Esophagus squamous epithelium (tissue), 5 donors: ENCODE measurements around the gene HSPA4L. TPM values are rescaled to one million over a fixed set of nuclear protein-coding genes. Genes with fewer than 3 reads are reported as not detected.

Experiments used
- DNase-seq: peaks from one replicate; lab custom pipeline; 2025; lab: John Stamatoyannopoulos, UW
- H3K27ac ChIP-seq, 4 donors: fragments of 200-600 bp; sonication (generic); one replicate each; pipeline ENCODE4 v1.5.1; 2016 to 2019; ENCODE audit warnings: mild to moderate bottlenecking in 1 of 4
- H3K27me3 ChIP-seq, 4 donors: fragments of 200-600 bp; sonication (generic); 1 replicate in 3 of 4; 2 replicates in 1 of 4; pipeline versions ENCODE4 v1.5.1 to v1.6.0; 2017 to 2021; ENCODE audit warnings: antibody characterized with exemption in 1 of 4
- H3K36me3 ChIP-seq, 3 donors: fragments of 200-600 bp; sonication (generic); one replicate each; pipeline ENCODE4 v1.5.1; 2016 to 2019
- H3K4me1 ChIP-seq, 3 donors: fragments of 200-600 bp; sonication (generic); one replicate each; pipeline ENCODE4 v1.5.1; 2017 to 2019
- H3K4me3 ChIP-seq, 4 donors: fragments of 200-600 bp; sonication (generic); 1 replicate in 3 of 4; 2 replicates in 1 of 4; pipeline ENCODE4 v1.5.1; 2016 to 2019; ENCODE audit warnings: mild to moderate bottlenecking in 2 of 4, moderate library complexity in 1 of 4
- H3K9me3 ChIP-seq, 3 donors: fragments of 200-600 bp; sonication (generic); one replicate each; pipeline ENCODE4 v1.5.1; 2016 to 2019
- CTCF ChIP-seq, 6 experiments: fragments of 450-650 bp in 4 of 6; fragments of 200-600 bp in 2 of 6; sonication (generic) in 2 of 6; IDR thresholded peaks; one replicate each; pipeline ENCODE4 v1.5.1; 2016 to 2019; ENCODE audit warnings: antibody characterized with exemption in 6 of 6, mild to moderate bottlenecking in 4 of 6, moderate library complexity in 4 of 6
- POLR2A ChIP-seq, 4 donors: fragments of 450-650 bp; IDR thresholded peaks; one replicate each; pipeline ENCODE4 v1.6.1; 2017; ENCODE audit warnings: antibody characterized with exemption in 4 of 4, mild to moderate bottlenecking in 4 of 4, moderate library complexity in 3 of 4
- WGBS, 2 donors: methylation state at CpG; one replicate each; pipeline ENCODE4 v1.1.5; 2018; 5-methylcytosine and 5-hydroxymethylcytosine counted together
- intact Hi-C: fragments of 100-400 bp; cut with DNase I; formaldehyde crosslinking; loops from one replicate; pipeline ENCODE4 v1.15.0; 2022
- total RNA-seq, 4 donors: library from RNA; depleted of rRNA; stranded (reverse); fragments of >200 nt; gene quantifications; one replicate each; pipeline ENCODE4 v1.1.0, GENCODE V29; 2016
- donor health status: DM: yes; HTN: yes; CAD: no.

Gene HSPA4L
- total RNA-seq, 4 donors from 2014 or later = 19.8 to 45.4 (median 26.7) TPM

- H3K4me1 ChIP-seq = peaks cover 0 to 17% (median 0%) of the 10 kb centered on the region in 3 donors
- H3K36me3 ChIP-seq = no peaks in the 10 kb centered on the region
- TF ChIP-seq POLR2A (IDR thresholded peaks at IDR 0.05) = no peak
- TF ChIP-seq CTCF (IDR thresholded peaks at IDR 0.05) = no peak
- H3K27me3 ChIP-seq = no peaks in the 10 kb centered on the region
- 83 to 93% methylated on average over 1 of the region's 1 CpG for WGBS, 2 donors
- intact Hi-C loops = no loop called here
- H3K4me3 ChIP-seq = no peak overlapping the region
- DNase-seq = no peak
- no peak overlapping the region for H3K27ac ChIP-seq
- peaks cover 0 to 50% (median 16%) of the 10 kb centered on the region in 3 donors for H3K9me3 ChIP-seq
These were observed 67.5 kb downstream of the HSPA4L start for GRCh38 chr4:127849505-127850234.

- no peaks in the 10 kb centered on the region for H3K36me3 ChIP-seq
- no peak overlapping the region for H3K4me3 ChIP-seq
- no peak for DNase-seq
- peaks cover 3 to 16% (median 5%) of the 10 kb centered on the region in 3 donors for H3K4me1 ChIP-seq
- WGBS, 2 donors = 27 to 38% methylated on average over 1 of the region's 1 CpG
- no peak overlapping the region for H3K27ac ChIP-seq
- no peak for TF ChIP-seq CTCF (IDR thresholded peaks at IDR 0.05)
- TF ChIP-seq POLR2A (IDR thresholded peaks at IDR 0.05) = no peak
- H3K27me3 ChIP-seq = no peaks in the 10 kb centered on the region
- H3K9me3 ChIP-seq = peaks cover 0 to 42% (median 16%) of the 10 kb centered on the region in 3 donors
- intact Hi-C loops = no loop called here
These were observed 70.5 kb downstream of the HSPA4L start for GRCh38 chr4:127852661-127853060.

- H3K4me1 ChIP-seq = peaks cover 3 to 16% (median 5%) of the 10 kb centered on the region in 3 donors
- H3K9me3 ChIP-seq = peaks cover 0 to 15% (median 4%) of the 10 kb centered on the region in 3 donors
- peak overlapping the region in 3 of 4 donors; percentile 3 to 69 (median 59) for H3K27ac ChIP-seq
- DNase-seq = no peak
- H3K4me3 ChIP-seq = no peak overlapping the region
- intact Hi-C loops = no loop called here
- no peaks in the 10 kb centered on the region for H3K36me3 ChIP-seq
- no peak for TF ChIP-seq CTCF (IDR thresholded peaks at IDR 0.05)
- TF ChIP-seq POLR2A (IDR thresholded peaks at IDR 0.05) = no peak
- no peaks in the 10 kb centered on the region for H3K27me3 ChIP-seq
These were observed 74.2 kb downstream of the HSPA4L start for GRCh38 chr4:127856196-127856812.

GRCh38 chr4:127856813-127857447 is 74.8 kb downstream of the HSPA4L start:
- no peaks in the 10 kb centered on the region for H3K27me3 ChIP-seq
- intact Hi-C loops = no loop called here
- peaks cover 0 to 12% (median 0%) of the 10 kb centered on the region in 3 donors for H3K9me3 ChIP-seq
- peak overlapping the region; percentile 3 to 69 (median 32) for H3K27ac ChIP-seq
- TF ChIP-seq POLR2A (IDR thresholded peaks at IDR 0.05) (no peak), CTCF (IDR thresholded peaks at IDR 0.05) (no peak)
- DNase-seq = no peak
- peak overlapping the region in 3 of 4 donors; percentile 3 to 14 (median 13) for H3K4me3 ChIP-seq
- peaks cover 3 to 16% (median 5%) of the 10 kb centered on the region in 3 donors for H3K4me1 ChIP-seq
- no peaks in the 10 kb centered on the region for H3K36me3 ChIP-seq
- WGBS, 2 donors = 43 to 54% methylated on average over 4 of the region's 4 CpGs

- no peaks in the 10 kb centered on the region for H3K36me3 ChIP-seq
- H3K27me3 ChIP-seq = no peaks in the 10 kb centered on the region
- DNase-seq = no peak
- peaks cover 3 to 16% (median 5%) of the 10 kb centered on the region in 3 donors for H3K4me1 ChIP-seq
- H3K4me3 ChIP-seq = no peak overlapping the region
- peaks cover 0 to 12% (median 0%) of the 10 kb centered on the region in 3 donors for H3K9me3 ChIP-seq
- no peak overlapping the region for H3K27ac ChIP-seq
- 92 to 95% methylated on average over 1 of the region's 1 CpG for WGBS, 2 donors
- intact Hi-C loops = no loop called here
- TF ChIP-seq POLR2A (IDR thresholded peaks at IDR 0.05) = no peak
- TF ChIP-seq CTCF (IDR thresholded peaks at IDR 0.05) = no peak
These were observed 75.5 kb downstream of the HSPA4L start for GRCh38 chr4:127857641-127858040.
